ENCODE measurements around the gene IQGAP1.

The IQGAP1 gene

DNA sequence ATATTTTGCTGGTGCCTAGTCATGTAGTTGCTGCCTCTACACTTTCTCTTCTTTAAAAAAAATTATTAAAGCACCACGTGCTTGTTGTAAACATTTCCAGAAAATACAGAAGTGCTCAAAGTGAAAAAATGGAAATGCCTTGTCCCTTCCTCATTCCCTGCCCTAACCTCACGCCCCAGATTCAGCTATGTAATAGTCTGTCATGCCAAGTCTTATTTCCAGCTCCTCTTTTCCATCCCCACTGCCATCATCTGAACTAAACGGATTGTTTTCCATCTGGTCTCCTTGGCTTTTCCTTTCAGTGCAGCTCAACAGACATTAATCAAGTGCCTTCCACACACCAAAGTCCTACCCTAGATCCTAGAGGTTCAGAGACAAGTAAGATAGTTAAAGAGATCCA is 20.5 kb upstream of the IQGAP1 start:
- DNase-seq (ENCODE audit: low read depth), result no peak

DNA sequence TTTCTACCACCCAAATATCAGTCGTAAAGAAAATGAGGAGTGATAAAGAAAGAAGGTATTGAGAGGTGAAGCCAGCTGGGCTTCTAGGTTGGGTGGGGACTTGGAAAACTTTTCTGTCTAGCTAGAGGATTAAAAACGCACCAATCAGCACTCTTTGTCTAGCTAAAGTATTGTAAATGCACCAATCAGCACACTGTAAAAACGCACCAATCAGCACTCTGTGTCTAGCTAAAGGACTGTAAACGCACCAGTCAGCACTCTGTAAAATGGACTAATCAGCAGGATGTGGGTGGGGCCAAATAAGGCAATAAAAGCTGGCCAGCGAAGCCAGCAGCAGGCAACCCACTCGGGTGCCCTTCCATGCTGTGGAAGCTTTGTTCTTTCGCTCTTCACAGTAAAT is 13.0 kb upstream of the IQGAP1 start:
- no peak for DNase-seq (ENCODE audit: low read depth)

DNA sequence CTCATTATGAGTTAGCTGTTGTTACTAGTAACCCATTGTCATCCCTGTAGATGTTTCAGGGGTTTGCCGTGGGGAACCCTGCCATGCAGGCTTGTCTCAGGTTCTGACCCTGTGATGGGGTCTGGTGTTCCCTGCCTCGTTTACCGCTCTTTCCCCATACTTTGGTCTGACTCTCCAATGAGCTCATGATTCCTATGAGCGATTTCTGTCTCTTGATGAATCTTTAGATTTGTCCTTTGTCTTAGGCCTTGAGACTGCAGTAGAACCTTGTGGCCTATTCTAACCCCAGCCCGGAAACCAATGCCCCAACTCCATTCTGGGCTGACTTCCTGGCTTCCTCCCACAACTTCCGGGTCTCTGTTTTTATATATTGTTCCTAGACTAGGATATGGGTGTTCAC is 11.3 kb upstream of the IQGAP1 start:
- peak; percentile 59 for DNase-seq (ENCODE audit: low read depth)

DNA sequence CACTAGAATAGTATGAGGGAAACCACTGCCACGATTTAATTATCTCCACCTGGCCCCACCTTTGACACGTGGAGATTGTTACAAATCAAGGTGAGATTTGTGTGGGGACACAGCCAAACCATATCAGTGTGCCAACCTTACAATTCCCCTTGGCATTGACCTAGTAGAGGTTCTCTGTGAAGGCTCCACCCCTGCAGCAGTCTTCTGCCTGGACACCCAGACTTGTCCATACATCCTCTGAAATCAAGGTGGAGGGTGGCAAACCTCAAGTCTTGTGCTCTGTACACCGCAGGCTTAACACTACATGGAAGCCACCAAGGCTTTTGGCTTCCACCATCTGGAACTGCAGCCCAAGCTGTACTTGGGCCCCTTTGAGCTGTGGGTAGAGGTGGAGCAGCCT is 8.8 kb upstream of the IQGAP1 start:
- DNase-seq (ENCODE audit: low read depth), result no peak

GRCh38 chr15:90381515-90381914 is 6.5 kb upstream of the IQGAP1 start:
- no peak for DNase-seq (ENCODE audit: low read depth)

- DNase-seq (ENCODE audit: low read depth), result no peak
Observed at GRCh38 chr15:90382320-90382719, 5.7 kb upstream of the IQGAP1 start.

DNA sequence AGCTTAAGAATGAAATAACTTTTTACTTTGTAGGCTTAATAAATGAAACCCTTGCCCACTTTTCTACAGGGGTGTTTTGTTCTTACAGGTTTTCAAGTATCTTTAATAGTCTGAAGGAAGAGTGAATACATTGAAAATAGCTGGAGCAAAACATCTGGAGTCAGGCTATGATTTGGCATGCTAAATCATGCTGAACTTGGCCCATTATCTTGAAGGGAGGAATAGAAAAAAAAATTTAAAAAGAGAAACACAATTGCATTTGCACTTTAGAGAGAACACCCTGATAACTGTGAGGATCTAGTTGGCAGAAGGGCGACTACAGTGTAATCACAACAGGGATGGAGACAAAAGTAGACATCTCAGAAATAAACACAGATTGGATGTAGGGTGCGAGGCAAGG is 1.8 kb upstream of the IQGAP1 start:
- DNase-seq (ENCODE audit: low read depth), result no peak

DNA sequence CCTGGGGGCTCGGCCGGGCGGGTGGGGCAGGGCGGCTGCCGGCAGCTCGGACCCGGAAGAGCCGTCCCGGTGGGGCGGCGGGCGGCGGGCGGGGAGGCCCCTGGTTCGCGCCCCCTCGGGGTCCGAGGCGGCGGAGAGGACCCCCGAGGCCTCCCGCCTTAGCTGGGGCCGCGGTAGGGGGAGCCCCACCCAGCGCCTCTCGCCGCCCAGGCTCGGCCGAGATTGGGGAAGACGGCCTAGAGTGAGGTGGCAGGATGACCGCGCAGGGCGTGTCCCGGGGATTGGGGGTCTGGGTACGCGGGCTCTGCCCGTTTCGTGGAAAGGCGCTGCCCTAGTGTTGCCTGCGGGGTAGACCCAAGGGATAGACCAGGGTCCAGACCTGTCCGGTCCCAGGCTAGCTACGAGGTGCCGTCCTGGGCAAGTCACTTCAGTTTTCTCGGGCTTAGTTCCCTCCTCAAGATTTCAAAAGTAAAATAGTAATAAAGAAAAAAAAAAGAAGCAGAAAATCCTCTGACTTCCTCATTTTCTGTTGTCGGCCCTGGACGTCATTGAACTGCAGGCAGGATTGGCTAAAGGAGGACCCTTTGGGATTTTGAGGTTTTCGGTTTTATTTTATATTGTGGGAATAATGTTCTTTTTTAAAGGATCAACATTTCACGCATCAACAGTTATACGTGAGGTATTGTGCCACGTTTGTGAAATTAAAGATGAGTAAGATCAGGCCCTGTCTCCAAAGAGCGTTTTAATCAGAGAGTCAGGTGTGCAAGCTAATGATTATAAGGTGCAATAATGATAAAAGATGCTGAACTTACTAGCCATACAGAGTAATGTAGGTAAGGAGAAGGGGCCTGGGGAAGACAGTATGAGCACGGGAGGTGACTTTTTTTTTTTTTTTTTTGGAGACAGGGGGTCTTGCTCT is 679 bp downstream of the IQGAP1 start:
- DNase-seq (ENCODE audit: low read depth), result peak; percentile 40

- no peak for DNase-seq (ENCODE audit: low read depth)
Observed at GRCh38 chr15:90389513-90389912, 1.5 kb downstream of the IQGAP1 start.

- no peak for DNase-seq (ENCODE audit: low read depth)
Observed at GRCh38 chr15:90393040-90393439, 5.0 kb downstream of the IQGAP1 start.

GRCh38 chr15:90394074-90394473 is 6.0 kb downstream of the IQGAP1 start:
- no peak for DNase-seq (ENCODE audit: low read depth)

DNA sequence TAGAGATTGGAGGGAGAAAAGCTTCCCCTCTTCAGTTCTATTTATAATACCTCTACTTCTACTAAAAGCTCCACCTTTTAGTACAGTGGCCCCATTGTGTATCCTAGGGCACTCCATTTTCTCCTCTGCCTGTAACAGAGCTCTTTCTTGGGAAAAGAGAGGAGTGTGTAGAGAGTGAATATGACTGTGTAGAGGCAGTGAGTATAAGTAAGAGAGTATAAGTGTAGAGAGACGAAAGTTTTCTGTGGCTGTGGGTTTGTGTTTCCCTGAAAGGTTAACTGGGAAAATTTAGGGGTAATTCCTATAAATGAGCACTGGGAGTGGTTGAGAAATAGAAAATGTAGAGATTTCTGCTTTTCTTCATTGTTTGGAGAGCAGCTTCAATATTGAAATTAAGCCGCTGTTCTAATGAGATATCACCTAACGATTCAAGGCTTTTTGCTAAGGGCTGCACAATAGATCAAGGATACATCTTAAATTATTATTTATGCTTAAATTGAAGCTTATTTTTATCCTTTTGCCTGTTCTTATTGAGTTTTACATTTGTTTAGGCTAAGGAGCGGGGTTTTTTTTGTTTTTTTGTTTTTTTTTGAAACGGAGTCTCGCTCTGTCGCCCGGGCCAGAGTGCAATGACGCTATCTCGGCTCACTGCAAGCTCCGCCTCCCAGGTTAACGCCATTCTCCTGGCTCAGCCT is 6.9 kb downstream of the IQGAP1 start:
- no peak for DNase-seq (ENCODE audit: low read depth)

DNA sequence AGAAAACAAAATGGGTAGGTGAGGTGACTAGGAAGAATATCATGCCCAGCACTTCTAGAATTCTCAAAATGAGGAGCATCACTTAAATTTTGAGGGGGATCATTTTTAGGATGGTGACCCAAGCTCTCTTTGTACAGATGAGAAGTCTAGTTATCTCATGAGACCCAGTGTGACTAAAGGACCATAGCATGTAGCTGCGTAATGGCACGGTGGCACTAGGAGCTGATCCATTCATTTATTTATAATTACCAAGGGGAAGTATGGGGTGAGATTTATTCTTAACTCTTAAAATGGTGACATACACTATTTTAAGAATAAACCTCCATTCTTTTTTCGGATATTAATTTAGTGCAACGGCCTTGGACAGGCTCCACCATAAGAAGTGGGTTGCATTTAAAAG is 8.3 kb downstream of the IQGAP1 start:
- no peak for DNase-seq (ENCODE audit: low read depth)

GRCh38 chr15:90400005-90400758 is 12.1 kb downstream of the IQGAP1 start:
- no peak for DNase-seq (ENCODE audit: low read depth)

DNA sequence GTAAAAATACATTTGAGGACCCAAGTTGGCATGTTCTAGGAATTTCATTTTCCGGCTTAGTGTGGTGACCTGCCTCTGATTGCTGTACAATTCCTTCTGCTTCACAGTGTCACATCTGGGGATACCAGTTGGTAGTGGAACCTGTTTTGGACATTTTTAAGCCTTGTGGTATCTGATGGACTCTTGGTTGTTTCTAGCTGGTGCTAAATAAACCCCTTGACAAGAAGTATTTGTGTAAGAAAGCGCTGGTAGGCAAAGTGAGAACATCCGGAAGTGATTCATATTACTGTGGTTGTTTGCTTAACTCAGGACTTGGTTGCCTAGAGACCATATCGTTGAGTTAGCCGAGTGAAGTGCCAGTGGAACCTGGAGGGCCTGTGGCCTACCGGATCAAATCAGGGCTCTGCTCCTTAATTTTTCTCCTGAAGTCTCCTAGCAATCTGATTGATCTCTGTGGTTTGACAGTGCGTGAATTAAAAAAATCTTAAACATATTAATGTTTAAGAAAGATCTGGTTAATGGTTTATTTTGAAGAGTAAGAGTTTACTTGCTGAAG is 12.8 kb downstream of the IQGAP1 start:
- peak; percentile 68 for DNase-seq (ENCODE audit: low read depth)

DNA sequence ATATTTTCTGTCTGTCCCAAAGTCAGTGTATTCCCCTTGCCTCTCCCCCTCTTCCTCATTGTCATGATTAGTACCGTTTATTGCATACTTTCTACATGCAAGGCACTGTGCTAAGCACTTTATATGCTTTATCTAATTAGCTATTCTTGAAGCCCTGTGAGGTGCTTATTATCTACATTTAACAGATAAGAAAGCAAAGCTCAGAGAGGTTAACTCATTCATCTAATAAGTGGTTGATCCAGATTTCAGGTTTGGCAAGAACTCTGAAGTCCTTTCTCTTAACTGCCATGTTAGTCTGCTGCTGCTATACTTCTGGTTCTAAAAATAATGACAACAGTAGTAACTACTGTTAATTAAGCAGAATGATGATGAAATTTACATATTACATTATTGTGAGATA is 13.5 kb downstream of the IQGAP1 start:
- DNase-seq (ENCODE audit: low read depth), result no peak

DNA sequence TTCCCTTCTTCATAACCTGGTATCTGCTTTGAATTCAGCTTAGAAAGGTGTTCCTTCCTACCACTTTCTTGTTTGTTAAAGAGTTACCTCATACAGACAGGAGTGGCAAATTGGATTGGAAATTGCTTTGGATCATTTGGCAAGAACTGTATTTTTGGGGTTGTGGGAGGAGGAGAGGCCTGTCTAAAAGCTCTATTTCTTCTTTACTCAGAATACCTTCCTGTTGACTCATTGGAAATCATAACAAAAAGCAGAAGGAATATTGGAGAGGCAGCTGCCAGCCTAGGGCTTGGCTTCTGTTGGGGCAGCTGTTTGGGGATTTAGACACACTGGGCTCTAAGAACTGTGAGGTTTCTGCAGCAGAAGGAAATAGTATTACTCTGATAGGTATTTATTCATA is 14.2 kb downstream of the IQGAP1 start:
- no peak for DNase-seq (ENCODE audit: low read depth)

DNA sequence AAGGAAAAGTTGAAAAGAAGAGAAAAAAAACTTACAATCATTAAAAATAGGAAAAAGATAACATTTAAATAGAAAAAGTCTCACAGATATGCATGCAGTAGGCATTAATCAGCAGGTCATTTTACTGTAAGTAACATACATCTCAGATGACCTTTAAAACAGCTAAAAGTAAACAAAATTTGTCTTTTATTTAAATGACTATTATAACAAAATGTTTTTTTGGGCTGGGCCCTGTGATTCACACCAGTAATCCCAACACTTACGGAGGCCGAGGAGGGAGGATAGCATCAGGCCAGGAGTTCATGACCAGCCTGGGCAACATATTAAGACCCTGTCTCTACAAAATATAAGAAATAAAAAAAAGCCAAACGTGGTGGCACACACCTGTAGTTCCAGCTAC is 14.7 kb downstream of the IQGAP1 start:
- DNase-seq (ENCODE audit: low read depth), result no peak

- no peak for DNase-seq (ENCODE audit: low read depth)
Observed at GRCh38 chr15:90405055-90405607, 17.1 kb downstream of the IQGAP1 start.

GRCh38 chr15:90407336-90407735 is 19.3 kb downstream of the IQGAP1 start:
- DNase-seq (ENCODE audit: low read depth), result no peak

- no peak for DNase-seq (ENCODE audit: low read depth)
Observed at GRCh38 chr15:90407871-90408317, 19.9 kb downstream of the IQGAP1 start.

- no peak for DNase-seq (ENCODE audit: low read depth)
Observed at GRCh38 chr15:90408657-90409056, 20.6 kb downstream of the IQGAP1 start.
